ENCODE data around the gene SUV39H1.

DNA sequence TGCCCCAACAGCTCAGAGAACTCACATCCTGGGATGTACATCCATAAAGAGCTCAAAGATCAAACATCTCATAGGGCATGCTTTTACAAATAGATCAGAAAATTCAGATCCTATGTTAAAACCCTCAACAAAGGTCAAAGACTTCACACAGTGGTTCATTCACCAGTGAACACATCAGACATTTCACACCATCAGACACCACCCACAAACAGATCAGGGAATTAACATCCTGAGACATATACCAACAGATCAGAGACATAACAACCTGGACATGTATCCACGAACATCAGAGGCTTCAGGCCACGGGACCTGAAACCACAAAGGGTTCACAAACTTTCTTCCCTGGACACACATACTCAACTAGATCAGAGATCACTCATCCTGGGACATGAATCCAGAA lies 23.4 kb downstream of the SUV39H1 start:
- TF ChIP-seq EP300 (IDR thresholded peaks at IDR 0.05) (no peak), POLR2A (IDR thresholded peaks at IDR 0.05) (no peak), POLR2AphosphoS5 (IDR thresholded peaks at IDR 0.05) (no peak)
- TF ChIP-seq, protein P1, sequence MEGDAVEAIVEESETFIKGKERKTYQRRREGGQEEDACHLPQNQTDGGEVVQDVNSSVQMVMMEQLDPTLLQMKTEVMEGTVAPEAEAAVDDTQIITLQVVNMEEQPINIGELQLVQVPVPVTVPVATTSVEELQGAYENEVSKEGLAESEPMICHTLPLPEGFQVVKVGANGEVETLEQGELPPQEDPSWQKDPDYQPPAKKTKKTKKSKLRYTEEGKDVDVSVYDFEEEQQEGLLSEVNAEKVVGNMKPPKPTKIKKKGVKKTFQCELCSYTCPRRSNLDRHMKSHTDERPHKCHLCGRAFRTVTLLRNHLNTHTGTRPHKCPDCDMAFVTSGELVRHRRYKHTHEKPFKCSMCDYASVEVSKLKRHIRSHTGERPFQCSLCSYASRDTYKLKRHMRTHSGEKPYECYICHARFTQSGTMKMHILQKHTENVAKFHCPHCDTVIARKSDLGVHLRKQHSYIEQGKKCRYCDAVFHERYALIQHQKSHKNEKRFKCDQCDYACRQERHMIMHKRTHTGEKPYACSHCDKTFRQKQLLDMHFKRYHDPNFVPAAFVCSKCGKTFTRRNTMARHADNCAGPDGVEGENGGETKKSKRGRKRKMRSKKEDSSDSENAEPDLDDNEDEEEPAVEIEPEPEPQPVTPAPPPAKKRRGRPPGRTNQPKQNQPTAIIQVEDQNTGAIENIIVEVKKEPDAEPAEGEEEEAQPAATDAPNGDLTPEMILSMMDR (IDR thresholded peaks at IDR 0.05), result no peak

Data from gastroesophageal sphincter (tissue), 3 donors.